Cardiac septum (tissue), 1 donor: ENCODE results near the gene PPM1L. TPM values are rescaled to one million over a fixed set of nuclear protein-coding genes. Genes with fewer than 3 reads are reported as not detected.

Source experiments
- DNase-seq: peaks from one replicate; pipeline ENCODE4 v3.0.0-alpha.2; 2020; ENCODE audit warnings: low spot score
- intact Hi-C: fragments of 100-400 bp; cut with DNase I; formaldehyde crosslinking; loops from one replicate; pipeline ENCODE4 v1.14.0; 2022
- total RNA-seq: library from RNA; stranded (reverse); fragmentation: NEBNext Ultra II Directional; extraction: Animal tissue kit (Norgen Biotek cat#: 25700); gene quantifications from one replicate; pipeline ENCODE4 v1.2.1, GENCODE V29; 2021
- donor health status: DM: no; HTN: no; CAD: no.

Gene PPM1L
- total RNA-seq, 1 donor from 2014 or later = 28.8 TPM

GRCh38 chr3:160796813-160797164, 40.8 kb downstream of the PPM1L start:
- DNase-seq = no peak
- intact Hi-C loops = no loop called here

- intact Hi-C loops = no loop called here
- DNase-seq = no peak
Observed at GRCh38 chr3:160797356-160797755, 41.3 kb downstream of the PPM1L start.

GRCh38 chr3:160801386-160802118, 45.5 kb downstream of the PPM1L start:
- intact Hi-C loops = loop anchor here (2.0 kb wide), 1 partner anchor 45 kb away; the partner anchor contains the start of gene PPM1L
- no peak for DNase-seq

- DNase-seq = peak; percentile 82
- intact Hi-C loops = no loop called here
Observed at GRCh38 chr3:160804762-160805161, 48.7 kb downstream of the PPM1L start.

GRCh38 chr3:160806094-160806493, 50.1 kb downstream of the PPM1L start:
- intact Hi-C loops = no loop called here
- DNase-seq = no peak

GRCh38 chr3:160806686-160807085, 50.7 kb downstream of the PPM1L start:
- DNase-seq = no peak
- intact Hi-C loops = no loop called here

GRCh38 chr3:160808838-160809237, 52.8 kb downstream of the PPM1L start:
- peak; percentile 80 for DNase-seq
- intact Hi-C loops = no loop called here

- intact Hi-C loops = no loop called here
- no peak for DNase-seq
Observed at GRCh38 chr3:160809453-160809852, 53.4 kb downstream of the PPM1L start.

GRCh38 chr3:160810362-160811236, 54.6 kb downstream of the PPM1L start:
- DNase-seq = no peak

GRCh38 chr3:160811237-160811548, 55.2 kb downstream of the PPM1L start:
- no peak for DNase-seq
- intact Hi-C loops = no loop called here

More at GRCh38 chr3:160810362-160811236, 54.6 kb downstream of the PPM1L start:
- intact Hi-C loops = no loop called here

GRCh38 chr3:160812304-160812703, 56.3 kb downstream of the PPM1L start:
- intact Hi-C loops = no loop called here
- no peak for DNase-seq

- DNase-seq = no peak
- intact Hi-C loops = no loop called here
Observed at GRCh38 chr3:160815280-160815679, 59.2 kb downstream of the PPM1L start.

- intact Hi-C loops = no loop called here
- no peak for DNase-seq
Observed at GRCh38 chr3:160820022-160820421, 64.0 kb downstream of the PPM1L start.

- no peak for DNase-seq
- intact Hi-C loops = no loop called here
Observed at GRCh38 chr3:160820430-160820829, 64.4 kb downstream of the PPM1L start.

- intact Hi-C loops = no loop called here
Observed at GRCh38 chr3:160822936-160823335, 66.9 kb downstream of the PPM1L start.

GRCh38 chr3:160825311-160825800, 69.3 kb downstream of the PPM1L start:
- no peak for DNase-seq
- intact Hi-C loops = no loop called here

More at GRCh38 chr3:160822936-160823335, 66.9 kb downstream of the PPM1L start:
- no peak for DNase-seq

GRCh38 chr3:160826408-160826807, 70.4 kb downstream of the PPM1L start:
- intact Hi-C loops = no loop called here
- DNase-seq = no peak

- no peak for DNase-seq
- intact Hi-C loops = no loop called here
Observed at GRCh38 chr3:160826991-160827390, 71.0 kb downstream of the PPM1L start.

- intact Hi-C loops = no loop called here
- no peak for DNase-seq
Observed at GRCh38 chr3:160827516-160827915, 71.5 kb downstream of the PPM1L start.

GRCh38 chr3:160828880-160829279, 72.8 kb downstream of the PPM1L start:
- DNase-seq = no peak
- intact Hi-C loops = no loop called here

GRCh38 chr3:160829486-160830009, 73.5 kb downstream of the PPM1L start:
- DNase-seq = no peak
- intact Hi-C loops = no loop called here
